ENCODE data around the gene METTL27. TPM values are rescaled to one million over a fixed set of nuclear protein-coding genes. Genes with fewer than 3 reads are reported as not detected.
"Not testable (repeated sequence)": the region's sequence is repeated elsewhere in the genome, so short reads cannot be mapped to it uniquely, and the experiment has no call there.

METTL27 gene
- total RNA-seq, 3 donors from 2014 or later: 1.6 to 4.6 (median 2.4) TPM

DNA sequence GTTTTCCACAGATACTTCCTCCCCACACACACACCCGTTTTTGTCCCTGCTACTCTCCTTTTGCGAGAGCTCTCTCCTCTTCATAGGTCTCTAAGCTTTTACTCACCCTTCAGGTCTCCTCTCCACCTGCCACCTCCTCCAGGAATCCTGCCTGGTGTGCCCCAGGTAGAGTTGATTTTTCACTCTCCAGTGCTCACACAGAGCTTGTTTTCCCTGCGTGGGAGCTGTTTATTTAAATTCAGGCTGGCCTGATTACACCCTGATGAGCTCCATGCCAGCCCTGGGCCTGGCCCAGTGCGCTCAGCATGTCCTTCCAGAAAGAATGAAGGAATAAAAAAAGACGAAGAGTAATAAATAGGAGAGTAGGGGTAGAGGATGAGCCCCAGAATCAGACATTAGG lies 19.1 kb downstream of the METTL27 start:
- TF ChIP-seq, protein P1, sequence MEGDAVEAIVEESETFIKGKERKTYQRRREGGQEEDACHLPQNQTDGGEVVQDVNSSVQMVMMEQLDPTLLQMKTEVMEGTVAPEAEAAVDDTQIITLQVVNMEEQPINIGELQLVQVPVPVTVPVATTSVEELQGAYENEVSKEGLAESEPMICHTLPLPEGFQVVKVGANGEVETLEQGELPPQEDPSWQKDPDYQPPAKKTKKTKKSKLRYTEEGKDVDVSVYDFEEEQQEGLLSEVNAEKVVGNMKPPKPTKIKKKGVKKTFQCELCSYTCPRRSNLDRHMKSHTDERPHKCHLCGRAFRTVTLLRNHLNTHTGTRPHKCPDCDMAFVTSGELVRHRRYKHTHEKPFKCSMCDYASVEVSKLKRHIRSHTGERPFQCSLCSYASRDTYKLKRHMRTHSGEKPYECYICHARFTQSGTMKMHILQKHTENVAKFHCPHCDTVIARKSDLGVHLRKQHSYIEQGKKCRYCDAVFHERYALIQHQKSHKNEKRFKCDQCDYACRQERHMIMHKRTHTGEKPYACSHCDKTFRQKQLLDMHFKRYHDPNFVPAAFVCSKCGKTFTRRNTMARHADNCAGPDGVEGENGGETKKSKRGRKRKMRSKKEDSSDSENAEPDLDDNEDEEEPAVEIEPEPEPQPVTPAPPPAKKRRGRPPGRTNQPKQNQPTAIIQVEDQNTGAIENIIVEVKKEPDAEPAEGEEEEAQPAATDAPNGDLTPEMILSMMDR (IDR thresholded peaks at IDR 0.05): no peak
- H3K36me3 ChIP-seq (ENCODE audit: low read depth): no peaks in the 10 kb centered on the region
- DNase-seq: peak in 2 of 3 donors; percentile 6 to 41
- intact Hi-C loops (cut with DNase I, micrococcal nuclease): no loop called here
- H3K4me1 ChIP-seq (ENCODE audit: low read depth): peaks cover 29% of the 10 kb centered on the region
- no peak overlapping the region for H3K4me3 ChIP-seq
- no peaks in the 10 kb centered on the region for H3K9me3 ChIP-seq
- no peak for ATAC-seq

DNA sequence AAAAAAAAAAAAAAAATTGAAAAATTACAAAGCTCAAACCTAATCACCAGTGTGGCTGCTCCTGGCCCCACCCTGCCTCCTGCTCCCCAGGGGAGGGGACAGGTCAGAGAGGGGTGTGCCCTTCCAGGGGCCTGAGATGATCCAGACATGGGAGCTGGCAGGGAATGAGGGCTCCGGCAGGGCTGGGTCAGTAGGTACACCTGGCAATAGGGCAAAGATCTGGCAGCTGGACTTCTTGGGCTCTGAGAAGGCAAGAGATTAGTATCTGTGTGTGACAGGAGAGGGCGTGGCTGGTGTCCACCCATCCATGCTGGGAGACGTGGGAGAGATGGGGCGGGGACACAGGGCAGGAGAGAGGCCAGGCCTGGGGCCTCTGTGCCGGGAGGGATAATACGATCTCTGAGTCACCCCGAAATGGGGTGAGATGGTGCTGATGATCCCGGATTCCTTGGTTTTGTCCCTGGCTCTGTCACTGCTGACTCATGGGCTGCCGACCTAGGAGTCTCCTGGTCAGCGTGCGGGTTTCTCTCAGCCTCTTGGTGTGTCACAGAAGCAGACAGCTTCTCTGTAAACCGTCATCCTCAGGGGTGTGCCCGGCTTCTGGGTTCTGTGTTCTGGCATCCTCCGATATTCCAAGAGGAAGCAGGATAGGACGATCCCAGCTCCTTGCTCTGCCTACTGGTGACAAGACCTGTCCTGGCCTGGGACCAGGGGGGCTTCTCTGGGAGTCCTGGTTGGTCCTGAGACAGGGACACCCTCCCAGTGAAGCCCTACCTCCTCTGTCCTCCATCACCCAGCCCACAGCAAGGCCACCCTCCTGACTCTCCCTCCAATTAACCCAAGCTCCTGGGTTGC lies 19.8 kb downstream of the METTL27 start:
- ATAC-seq: peak; percentile 89
- Histone ChIP-seq H3K9me3 (no peaks in the 10 kb centered on the region), H3K36me3 (ENCODE audit: low read depth) (no peaks in the 10 kb centered on the region), H3K4me3 (no peak overlapping the region), H3K4me1 (ENCODE audit: low read depth) (peaks cover 26% of the 10 kb centered on the region)
- TF ChIP-seq, protein P1 (IDR thresholded peaks at IDR 0.05): no peak
- intact Hi-C loops (cut with DNase I, micrococcal nuclease): no loop called here
- peak; percentile 90 to 94 (median 92) for DNase-seq

DNA sequence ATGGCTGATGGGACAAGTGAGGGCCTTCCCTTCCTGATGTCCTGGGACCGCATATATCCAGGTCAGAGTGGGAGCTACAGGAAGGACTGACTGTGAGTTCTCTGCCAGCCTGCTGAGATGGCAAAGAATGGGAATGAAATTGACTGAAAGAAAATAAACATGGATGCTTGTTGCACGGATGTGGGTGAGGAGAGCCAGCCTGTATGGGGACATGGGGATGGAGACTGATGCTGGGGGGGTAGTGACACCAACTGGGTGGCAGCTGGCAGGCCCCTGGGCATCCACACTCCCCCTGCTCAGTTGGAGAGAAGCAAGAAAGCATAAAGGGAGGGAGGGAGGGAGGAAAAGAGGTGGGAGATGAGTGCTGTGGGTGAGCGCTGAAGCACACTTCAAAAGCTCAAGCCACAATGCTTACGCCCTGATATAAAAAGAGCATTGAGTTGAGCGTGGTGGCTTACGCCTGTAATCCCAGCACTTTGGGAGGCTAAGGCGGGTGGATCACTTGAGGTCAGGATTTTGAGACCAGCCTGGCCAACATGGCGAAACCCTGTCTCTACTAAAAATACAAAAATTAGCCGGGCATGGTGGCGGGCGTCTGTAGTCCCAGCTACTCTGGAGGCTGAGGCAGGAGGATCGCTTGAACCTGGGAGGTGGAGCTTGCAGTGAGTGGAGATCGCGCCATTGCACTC lies 20.6 kb downstream of the METTL27 start:
- H3K4me3 ChIP-seq; H3K9me3 ChIP-seq; ATAC-seq; H3K36me3 ChIP-seq (ENCODE audit: low read depth); intact Hi-C loops (cut with DNase I, micrococcal nuclease): not testable (repeated sequence)
- peak in 1 of 3 donors; percentile 33 for DNase-seq
- H3K4me1 ChIP-seq (ENCODE audit: low read depth): peaks cover 18% of the 10 kb centered on the region

DNA sequence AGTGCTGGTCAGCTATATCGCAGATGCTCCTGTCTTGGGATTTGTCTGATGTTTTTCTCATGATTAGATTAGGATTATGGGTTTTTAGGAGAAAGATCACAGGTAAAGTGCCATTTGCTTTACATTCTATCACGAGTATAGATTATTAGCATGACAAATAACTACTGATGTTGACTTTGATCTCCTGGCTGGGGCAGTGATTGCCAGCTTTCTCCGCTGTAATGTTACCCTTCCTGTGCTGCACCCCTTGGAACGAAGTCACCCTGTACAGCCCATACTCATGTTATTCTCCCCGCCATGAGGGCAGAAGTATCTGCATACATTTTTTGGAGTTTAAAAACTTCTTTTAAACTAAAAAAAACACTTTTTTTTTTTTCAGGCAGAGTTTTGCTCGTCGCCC lies 22.3 kb downstream of the METTL27 start:
- no peak for ATAC-seq
- intact Hi-C loops (cut with DNase I, micrococcal nuclease): no loop called here
- TF ChIP-seq, protein P1 (IDR thresholded peaks at IDR 0.05): no peak
- H3K4me1 ChIP-seq (ENCODE audit: low read depth): peaks cover 7% of the 10 kb centered on the region
- no peaks in the 10 kb centered on the region for H3K36me3 ChIP-seq (ENCODE audit: low read depth)
- H3K4me3 ChIP-seq: no peak overlapping the region
- H3K9me3 ChIP-seq: no peaks in the 10 kb centered on the region
- DNase-seq: no peak

GRCh38 chr7:73817121-73817520 lies 25.2 kb downstream of the METTL27 start:
- H3K4me3 ChIP-seq: no peak overlapping the region
- TF ChIP-seq, protein P1 (IDR thresholded peaks at IDR 0.05): no peak
- ATAC-seq: no peak
- peaks cover 7% of the 10 kb centered on the region for H3K4me1 ChIP-seq (ENCODE audit: low read depth)
- intact Hi-C loops (cut with DNase I, micrococcal nuclease): no loop called here
- no peaks in the 10 kb centered on the region for H3K9me3 ChIP-seq
- H3K36me3 ChIP-seq (ENCODE audit: low read depth): no peaks in the 10 kb centered on the region
- peak in 2 of 3 donors; percentile 3 to 13 for DNase-seq

DNA sequence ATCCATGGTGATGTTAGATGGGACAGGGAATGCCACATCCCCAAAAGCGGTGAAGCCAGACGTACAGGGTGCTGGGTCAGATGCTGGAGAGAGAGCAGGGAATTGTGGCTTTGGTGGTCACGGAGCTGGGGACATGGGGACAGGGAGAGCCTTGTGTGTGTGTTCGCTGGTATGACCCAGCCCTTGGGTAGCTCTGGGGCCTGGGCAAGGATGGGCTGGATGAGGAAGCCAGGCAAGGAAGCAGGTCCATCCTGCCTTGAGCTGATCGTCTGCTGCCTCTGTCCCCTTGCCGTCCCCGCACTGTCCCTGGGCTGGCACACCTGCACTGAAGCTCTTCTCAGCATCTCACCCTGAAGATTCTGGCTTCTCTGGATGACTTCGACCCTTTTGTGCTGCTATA lies 26.9 kb downstream of the METTL27 start:
- Histone ChIP-seq H3K4me1 (ENCODE audit: low read depth) (no peaks in the 10 kb centered on the region), H3K9me3 (no peaks in the 10 kb centered on the region), H3K4me3 (no peak overlapping the region), H3K36me3 (ENCODE audit: low read depth) (no peaks in the 10 kb centered on the region)
- intact Hi-C loops (cut with DNase I, micrococcal nuclease): no loop called here
- ATAC-seq: no peak
- DNase-seq: peak in 1 of 3 donors; percentile 32
- TF ChIP-seq, protein P1 (IDR thresholded peaks at IDR 0.05): no peak
